GM12873 (cell line): ENCODE data around the gene VIPR2.

Experiments
- CTCF ChIP-seq: IDR thresholded peaks from 2 replicates; pipeline ENCODE4 v1.5.1; 2012; ENCODE audit warnings: low read depth, mild to moderate bottlenecking, moderate library complexity, low read length, control low read depth; ENCODE audit not compliant: insufficient read depth; ENCODE audit errors: missing control alignments

The VIPR2 gene

GRCh38 chr7:158995514-158995913 lies 149.2 kb downstream of the VIPR2 start:
- no peak for TF ChIP-seq CTCF

- TF ChIP-seq CTCF: no peak
These were observed 150.0 kb downstream of the VIPR2 start for GRCh38 chr7:158994687-158995086.

- TF ChIP-seq CTCF: no peak
These were observed 151.1 kb downstream of the VIPR2 start for GRCh38 chr7:158993591-158993990.

GRCh38 chr7:158992759-158993158 lies 151.9 kb downstream of the VIPR2 start:
- no peak for TF ChIP-seq CTCF

GRCh38 chr7:158991824-158992621 lies 152.6 kb downstream of the VIPR2 start:
- no peak for TF ChIP-seq CTCF

- TF ChIP-seq CTCF: no peak
These were observed 155.7 kb downstream of the VIPR2 start for GRCh38 chr7:158988996-158989395.

GRCh38 chr7:158988302-158988862 lies 156.3 kb downstream of the VIPR2 start:
- TF ChIP-seq CTCF: no peak
